ENCODE data around the gene RAB36.
A peak's percentile ranks its signal among the peaks of the same experiment; 100 is the strongest.

Gene RAB36

DNA sequence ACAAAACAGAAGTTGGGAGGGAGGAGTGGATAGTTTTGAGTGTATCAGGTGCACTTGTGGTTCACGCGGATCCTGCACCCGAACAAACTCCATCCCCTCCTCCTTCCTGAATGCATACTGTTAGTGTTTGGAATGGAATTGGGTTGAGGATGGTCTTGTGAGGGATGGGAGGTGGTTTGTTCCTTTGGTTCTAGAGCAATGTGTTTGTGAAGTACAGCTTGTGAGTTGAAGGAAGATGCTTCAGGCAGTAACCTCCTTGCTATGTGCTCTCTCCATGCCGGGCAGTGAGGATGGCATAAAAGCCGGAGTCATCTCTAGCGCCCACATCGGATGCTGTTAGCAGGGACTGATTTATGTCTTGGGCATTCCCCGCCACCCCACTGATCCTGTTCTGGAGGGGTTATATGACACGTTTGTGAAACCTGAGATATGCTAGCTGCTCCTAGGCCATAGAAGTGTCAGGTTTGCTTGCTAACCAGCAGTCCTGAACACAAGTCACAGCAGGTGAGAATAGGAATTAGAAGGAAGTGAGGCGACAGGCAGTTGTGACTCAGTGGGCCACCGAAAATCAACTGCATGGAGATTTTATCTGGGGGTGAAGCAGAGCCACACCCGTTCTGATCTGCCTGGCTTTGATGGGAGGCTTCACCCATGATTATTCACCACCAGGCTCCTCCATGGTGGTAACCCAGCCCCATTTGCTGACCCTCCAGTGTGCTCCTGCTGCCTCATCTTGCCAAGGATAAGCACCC is 37.2 kb downstream of the RAB36 start:
- DNase-seq (ENCODE audit: low spot score) = no peak

DNA sequence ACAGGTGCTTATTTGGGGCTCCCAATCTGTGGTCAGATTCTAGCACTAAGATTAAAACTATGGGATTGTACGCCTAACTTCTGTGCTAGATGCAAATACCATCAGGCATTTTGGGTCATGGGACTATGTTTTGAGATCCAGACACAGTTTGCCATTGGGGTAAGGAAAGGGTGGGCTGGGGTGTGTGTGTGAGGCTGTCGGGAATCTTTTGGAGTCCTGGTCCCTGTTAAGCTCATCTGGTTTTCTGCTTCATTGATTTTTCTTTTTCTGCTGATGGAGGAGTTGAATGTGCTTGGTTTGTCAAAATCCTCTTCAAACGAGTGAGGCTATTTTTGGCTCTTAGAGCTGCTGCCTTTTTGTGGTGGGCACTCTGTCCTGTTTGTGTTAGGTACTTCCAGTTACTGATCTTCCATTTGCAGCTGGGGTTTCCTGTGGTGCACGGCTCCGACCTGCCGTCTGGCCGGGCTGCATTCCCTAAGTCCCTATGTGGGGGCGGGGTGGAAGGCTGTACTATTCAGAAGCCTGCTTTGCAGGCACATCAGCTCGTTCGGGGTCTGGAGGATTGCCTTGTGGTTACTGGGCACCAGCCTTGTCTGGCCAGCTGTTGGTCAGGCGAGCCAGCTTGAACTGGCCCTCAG is 37.9 kb downstream of the RAB36 start:
- peak; percentile 71 for DNase-seq (ENCODE audit: low spot score)

DNA sequence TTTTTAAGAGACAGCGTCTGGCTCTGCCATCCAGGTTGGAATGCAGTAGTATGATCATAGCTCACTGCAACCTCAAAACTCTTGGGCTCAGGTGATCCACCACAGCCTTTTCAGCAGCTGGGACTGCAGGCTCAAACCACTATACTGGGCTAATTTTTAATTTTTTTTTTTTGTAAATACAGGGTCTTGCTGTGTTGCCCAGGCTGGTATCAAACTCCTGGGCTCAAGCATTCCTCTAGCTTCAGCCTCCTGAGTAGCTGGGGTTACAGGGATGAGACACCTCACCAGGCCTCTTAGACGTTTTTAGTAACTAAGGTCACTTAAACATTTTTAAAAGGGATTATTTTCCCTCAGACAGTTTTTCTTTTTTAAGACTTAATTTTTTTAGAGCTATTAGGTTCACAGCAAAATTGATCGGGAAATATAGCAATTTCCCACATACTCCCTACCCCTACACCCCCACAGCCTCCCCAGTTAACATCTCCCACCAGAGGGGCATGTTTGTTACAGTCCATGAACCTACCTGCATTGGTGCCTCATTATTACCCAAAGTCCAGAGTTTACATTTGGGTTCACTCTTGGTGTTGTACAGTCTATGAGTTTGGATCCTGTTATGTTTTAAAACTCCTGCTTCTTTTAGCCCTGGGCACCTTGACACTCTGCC is 39.0 kb downstream of the RAB36 start:
- DNase-seq (ENCODE audit: low spot score) = no peak

DNA sequence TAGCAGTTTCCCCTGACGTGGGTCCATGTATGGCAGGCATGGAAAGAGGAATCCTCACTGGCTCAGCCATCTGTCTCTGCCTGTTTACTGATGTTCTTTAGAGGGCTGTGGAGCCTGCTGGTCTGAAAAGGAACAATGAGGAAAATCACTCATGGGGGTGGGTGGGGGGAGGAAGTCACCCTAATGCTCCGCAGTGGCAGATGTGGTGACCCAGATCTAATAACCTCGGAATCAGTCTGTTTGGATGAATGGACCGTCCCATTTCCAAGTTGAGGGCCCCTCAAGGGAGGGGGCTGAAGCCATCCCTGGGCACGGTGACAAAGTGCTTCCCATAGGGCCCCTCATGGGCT is 39.5 kb downstream of the RAB36 start:
- DNase-seq (ENCODE audit: low spot score) = peak; percentile 62

DNA sequence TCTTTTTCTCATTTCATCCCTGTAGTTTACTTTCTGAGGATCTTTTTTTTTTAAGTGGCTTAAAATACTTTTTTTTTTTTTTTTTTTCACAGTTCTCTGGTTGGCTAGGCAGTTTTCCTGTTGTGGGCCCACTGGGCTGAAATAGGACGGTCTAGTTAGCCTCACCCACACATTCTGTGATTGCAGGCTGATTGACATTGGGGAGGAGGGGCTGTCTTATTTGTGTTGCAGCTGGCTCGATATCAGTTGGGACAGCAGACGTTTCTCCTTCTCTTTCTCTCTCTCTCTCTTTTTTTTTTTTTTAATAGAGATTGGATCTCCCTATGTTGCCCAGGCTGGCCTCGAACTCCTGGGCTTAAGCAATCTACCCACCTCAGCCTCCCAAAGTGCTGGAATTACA is 41.9 kb downstream of the RAB36 start:
- DNase-seq (ENCODE audit: low spot score) = no peak

DNA sequence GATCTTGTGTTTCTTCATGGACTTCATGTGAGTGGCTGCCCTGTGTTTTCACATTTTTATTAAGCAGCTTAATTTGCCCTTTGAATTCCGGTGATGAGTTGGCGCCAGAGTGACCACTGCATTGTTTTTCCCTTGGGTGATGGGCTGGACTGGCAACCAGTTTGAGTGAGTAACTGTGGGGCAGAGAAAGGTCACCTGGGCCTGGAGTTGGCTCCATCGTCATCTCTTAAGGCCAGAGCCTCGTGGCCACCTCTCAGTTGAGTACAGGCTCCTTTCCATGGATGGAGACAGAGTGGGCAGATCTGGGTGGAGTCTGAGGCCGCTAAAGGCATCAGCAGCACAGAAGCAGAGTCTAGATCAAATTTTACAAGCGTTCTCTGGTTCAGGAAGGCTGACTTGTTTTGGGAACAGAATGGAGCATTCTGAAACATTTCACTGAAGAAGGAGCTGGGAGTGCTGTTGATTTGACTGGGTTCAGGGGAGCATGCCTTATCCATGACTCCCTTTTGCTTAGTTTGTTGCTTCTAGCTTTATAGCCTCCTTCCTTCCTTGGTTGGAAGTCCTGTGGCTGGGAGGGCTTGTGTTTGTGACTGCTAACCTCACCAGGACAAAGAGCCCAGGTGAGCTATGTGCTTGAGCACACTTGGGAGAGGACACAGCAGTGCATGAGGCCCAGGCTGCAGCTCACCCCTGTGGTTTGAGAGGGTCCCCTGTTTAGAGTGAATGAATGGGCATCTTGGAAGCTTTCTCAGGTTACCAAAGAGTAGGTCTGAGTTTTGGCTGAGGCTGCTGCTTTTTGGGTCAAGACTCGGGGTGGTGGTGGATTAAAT is 42.8 kb downstream of the RAB36 start:
- DNase-seq (ENCODE audit: low spot score) = no peak

DNA sequence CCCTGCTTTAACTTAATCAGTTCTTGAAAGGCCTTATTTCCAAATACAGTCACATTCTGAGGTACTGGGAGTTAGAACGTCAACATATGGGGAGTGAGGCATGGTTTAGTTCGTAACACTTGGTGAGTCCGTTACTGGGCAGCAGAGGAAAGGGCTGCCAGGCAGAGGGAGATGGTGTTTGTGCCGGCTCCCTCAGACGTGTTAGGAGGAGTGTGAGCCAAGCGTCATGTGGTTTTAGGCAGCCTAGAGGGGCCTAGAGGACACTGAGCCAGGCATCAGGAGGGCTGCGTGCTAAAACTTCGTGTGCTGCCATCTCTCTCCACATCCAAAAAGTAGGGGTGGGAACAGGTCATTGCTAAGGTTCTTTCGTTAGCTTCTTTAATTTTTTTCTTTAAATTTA is 45.2 kb downstream of the RAB36 start:
- DNase-seq (ENCODE audit: low spot score) = no peak

DNA sequence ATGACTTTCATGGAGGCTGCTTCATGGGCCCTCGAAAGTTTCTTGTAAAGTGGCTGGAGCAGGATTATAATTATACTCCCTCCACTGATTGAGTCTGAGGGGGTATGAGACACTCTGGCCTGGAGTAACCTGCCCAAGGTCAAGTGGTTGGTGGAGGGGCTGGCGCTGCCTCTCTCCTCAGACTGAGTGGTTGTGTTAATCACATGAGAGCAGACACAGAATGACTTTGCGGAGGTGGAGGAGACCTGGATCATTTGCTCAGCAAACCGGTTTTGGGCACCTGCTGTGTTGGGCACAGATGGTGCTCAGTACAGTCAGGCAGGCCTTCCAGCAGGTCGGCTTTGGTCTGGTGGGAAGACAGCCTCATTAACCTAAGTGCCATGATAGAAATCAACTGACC is 46.9 kb downstream of the RAB36 start:
- no peak for DNase-seq (ENCODE audit: low spot score)

DNA sequence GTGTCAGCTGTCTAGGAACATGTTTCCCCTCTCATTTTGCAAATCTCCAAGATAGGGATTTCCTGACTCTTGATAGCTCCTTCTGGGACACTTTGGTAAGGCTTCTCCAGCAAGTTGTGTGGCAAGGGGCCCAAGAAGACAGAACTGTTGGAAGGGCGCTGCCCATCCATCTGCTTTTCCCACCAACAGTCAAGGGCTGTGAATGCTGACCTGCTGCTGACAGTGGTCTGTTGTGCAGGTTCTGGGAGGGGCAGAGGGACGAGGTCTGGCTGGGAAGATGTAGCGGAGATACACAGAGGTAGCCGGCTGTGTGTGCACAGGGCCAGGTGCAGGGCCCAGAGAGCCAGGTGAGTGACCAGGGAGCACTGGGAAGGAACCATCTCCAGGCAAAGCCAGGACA is 47.3 kb downstream of the RAB36 start:
- DNase-seq (ENCODE audit: low spot score) = no peak

DNA sequence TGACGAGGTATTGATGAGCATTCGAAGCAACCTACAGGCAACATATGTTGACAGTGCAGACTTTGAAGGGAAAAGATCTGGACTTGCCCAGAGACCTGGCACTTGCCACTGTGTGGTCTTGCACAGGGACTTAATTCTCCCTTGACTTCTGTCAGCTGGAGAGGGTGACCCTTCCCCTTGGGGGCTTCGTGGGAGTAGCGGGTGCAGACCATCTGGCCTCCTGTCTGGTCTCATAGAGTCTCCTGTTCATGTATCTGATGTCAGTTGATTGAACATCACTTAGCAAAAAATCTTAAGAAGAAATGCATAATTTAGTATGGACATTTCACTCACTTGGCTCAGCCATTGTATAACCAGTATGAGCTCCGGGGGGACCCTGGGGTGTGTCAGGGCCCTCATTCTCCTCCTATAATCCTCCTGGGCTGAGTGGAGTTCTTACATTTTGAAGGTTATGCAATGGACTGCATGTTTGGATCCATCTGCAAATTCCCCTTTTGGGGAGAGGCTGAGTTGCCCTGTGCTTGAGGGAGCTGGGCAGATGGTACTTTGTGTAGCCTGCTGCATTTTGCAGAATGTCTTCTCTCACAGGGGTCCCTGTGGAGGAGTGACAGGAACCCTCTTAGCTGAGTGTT is 48.0 kb downstream of the RAB36 start:
- no peak for DNase-seq (ENCODE audit: low spot score)

DNA sequence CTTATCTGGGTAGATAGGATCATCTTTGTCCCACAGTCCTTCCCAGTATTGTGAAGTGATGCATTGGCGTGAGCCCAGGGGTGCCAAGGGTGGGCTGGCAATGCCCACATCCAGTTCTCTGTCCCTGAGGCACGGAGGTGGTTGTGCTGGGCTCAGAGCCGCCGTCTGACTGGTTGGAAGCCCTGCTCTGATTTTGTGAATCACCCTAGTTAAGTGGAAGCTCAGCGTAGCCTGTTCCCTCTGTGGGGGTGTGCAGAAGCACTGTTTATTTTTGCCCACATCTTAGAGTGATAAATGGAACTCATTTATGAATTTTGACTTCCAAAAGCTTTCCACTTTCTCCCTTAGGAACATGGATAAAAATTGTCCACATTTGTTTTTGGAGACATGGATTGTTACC is 48.6 kb downstream of the RAB36 start:
- DNase-seq (ENCODE audit: low spot score) = no peak

DNA sequence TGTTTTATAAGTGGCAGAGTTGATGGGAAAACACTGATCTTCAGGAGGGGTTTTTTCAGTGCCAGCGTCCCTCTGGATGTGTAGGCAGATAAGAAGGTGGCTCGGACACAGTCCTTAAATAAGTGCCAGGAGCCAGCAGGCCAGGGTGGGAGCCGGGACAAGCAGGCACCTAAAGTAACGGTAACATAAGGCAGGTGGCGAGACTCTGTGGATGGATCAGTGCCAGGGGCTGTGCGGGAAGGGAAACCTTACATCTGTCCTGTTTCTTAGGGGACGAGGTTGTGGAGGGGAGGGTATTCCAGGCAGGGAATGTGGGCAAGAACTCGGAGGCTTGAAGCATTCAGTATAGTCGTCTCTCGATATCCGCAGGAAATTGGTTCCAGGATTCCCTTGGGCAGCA is 50.9 kb downstream of the RAB36 start:
- DNase-seq (ENCODE audit: low spot score) = peak; percentile 65

DNA sequence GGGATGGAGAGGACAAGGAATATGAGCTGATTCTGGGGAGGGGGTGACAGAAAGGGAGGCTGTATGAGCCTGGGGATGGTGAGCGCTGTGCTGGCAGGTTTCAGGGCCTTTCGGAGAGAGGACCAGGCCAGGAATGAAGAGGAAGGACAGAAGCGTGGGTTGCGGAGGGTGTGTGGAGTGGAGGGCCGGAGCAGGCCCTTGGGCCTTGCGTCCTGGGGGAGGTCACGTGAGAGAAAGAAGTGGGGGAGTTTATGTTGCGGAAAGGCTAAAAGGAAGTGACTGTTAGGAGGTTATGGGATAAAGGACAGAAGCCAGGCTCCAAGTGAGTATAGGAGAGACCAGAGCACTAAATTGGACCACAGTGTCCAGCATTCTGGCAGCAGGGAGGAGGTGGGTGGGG is 52.6 kb downstream of the RAB36 start:
- no peak for DNase-seq (ENCODE audit: low spot score)

DNA sequence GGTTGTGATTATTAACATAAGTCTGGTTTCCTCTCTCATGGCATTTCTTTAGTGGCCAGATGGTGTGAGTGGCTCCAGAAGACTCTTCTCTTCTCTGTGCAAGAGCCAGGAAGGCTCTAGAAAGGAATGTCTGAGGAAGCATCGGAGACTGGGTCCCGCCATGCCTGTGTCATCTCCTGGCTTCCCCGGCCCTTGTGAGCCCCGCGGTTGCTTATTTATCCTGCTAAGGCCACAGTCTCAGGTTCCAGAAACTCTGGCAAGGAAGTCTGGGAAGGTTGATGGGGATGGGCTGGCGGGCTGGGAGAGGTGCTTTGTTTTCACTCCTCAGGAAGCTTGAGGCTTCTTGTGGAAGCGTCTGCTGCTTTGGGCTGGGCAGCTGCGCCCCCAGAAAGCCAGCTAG is 53.9 kb downstream of the RAB36 start:
- no peak for DNase-seq (ENCODE audit: low spot score)

DNA sequence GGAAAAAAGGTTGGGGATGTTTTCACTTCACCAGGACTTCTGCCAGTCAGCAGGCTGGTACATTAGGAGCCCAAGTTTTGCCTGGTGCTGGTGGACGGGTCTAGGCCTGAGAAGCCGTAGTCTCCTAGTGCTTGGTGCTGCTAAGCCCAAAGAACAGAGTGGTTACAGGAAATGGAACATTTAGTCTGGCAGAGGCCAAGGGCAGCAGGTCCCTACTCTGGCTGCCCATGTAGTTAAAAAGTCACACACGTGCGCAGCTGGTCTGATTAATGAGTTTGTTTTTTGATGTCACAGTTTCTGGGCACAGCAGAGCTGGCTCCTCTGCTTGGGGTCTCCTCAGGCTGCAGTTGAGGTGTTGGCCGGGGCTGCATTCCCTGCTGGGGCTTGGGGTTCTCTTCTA is 55.6 kb downstream of the RAB36 start:
- no peak for DNase-seq (ENCODE audit: low spot score)

DNA sequence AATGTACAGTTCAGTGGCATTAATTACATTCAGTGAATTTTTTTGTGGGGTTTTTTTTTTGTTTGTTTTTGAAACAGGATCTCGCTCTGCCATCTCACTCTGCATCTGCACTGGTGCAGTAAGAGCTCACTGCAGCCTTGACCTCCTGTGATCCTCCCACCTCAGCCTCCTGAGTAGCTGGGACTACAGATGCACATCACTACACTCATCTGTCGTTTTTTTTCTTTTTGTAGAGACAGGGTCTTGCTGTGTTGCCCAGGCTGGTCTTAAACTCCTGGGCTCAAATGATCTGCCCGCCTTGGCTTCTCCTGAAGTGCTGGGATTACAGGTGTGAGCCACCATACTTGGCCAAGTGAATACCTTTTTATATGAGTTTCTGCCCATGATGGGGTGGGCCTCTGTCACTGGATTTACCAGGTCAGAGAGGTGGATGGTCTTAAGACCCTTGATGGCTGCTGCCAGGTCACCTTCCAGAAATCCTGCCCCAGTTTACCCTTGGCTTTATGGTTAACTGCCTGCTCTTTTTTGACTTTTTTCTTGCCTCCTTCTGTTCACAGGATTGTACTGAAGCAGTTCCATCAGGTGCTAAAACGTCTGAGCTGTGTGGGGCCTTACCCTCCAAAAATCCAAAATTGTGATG is 57.7 kb downstream of the RAB36 start:
- no peak for DNase-seq (ENCODE audit: low spot score)

DNA sequence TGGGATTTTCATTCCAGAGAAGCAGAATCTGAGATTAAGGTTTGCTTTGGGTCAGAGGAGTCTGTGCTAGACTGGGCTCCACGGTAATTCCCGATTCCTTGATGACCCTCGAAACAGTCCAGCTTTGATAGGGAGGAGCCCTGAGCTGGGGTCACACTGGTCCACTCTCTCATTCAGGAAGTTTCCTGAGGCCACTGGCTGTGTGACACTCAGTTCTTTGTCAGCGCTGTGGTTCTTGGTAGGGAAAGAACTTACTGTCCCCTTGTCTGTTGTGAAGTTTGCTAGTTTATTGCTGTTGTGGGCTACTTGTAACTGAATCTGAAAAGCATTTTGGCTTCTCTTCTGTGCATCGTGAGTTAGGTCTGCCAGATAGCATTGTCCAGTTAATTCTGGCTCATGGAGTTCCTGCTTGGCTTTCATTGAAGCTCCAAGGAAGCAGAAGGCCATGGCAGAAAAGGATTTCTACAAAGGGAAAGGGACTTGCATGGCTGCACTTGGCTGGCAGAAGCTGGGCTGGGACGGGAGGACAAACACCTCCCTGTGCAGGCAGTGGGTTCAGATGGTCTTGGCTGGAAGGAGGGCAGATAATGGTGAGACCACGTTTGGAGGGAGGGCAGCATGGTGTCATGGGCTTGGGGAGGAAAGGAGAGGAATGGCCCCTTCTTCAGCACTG is 58.3 kb downstream of the RAB36 start:
- no peak for DNase-seq (ENCODE audit: low spot score)

DNA sequence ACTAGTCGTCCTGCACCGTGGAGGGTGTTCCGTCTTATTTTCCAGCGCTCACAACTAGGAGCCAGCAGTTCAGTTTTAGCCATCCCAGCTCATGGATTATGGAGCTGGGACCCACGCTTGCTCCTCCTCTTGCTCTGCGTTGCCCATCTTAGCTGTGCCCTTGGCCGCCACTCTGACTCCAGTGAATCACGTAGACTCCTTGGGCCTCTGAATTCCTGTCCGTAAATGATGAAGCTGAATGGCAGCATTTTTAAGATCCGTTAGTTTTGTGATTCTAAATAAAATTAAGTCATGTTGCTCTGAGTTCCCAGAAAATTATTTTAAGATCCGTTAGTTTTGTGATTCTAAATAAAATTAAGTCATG is 58.8 kb downstream of the RAB36 start:
- DNase-seq (ENCODE audit: low spot score) = no peak

DNA sequence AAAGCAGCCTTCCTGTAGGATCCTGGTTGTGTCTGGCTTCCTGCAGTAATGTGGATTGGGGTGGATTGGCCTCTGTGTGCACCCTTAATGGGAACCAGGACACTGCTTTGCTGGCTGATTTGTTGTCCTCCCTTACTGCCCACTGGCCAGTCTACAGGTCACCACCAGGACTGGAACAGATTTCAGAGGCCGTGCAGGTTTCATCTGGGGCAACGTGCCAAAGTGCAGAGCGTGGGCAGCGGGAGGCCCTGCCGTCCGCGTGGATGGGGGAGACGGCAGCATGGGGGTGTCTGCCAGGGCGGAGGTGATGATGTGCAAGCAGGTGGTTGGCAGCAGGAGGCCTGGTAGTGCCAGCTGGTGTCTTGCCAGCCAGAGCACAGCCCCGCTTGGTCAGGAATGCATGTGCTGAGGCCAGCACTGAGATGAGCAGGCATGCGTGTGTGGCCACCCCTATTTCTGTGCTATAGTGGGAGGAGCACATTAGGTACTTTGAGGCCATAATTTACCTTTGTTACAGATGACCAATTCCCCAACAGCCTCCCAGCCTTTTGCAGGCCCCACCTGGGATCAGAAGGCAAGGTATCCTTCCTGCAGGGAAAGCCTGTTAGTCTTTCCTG is 59.4 kb downstream of the RAB36 start:
- DNase-seq (ENCODE audit: low spot score) = no peak

DNA sequence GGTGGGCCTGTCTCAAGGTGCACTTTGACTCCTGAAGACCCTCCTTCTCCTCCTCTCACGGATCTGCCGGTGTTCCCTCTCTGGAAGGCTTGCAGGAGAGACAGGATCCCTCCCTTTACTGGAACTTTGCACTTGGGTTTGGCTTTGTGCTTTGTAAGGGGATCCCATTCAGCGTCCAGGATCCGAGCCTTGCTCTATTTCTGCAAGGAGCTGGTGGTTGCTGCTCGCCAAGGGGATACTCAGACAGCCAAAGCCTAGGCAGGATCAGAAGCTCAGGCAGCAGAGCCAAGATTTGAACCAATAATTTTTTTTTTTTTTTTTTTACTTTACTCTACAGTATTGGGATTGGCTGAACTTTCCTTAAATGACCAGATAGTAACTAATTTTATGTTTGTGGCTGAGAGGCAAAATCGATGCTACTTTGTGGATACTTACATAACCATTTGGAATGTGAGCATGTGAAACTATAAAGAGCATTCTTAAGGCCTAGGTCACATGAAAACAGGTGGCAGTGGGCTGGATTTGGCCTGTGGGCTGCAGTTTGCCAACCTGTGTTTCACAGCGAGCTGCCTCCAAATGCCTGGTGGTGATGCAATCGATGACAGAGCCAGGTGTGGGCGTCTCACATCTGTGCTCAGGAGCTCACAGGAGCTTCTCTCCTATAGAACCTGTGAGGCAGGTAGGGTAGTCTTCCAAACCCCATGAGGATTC is 60.2 kb downstream of the RAB36 start:
- DNase-seq (ENCODE audit: low spot score) = no peak
